Inflammatory macrophage treated with lipopolysaccharide for 1 hour (primary cell): ENCODE results near the gene RPN2.

Experiments used
- DNase-seq, 2 donors: peaks; one replicate each; pipeline ENCODE4 v3.0.0-alpha.2; 2020 to 2022

The RPN2 gene

GRCh38 chr20:37244572-37244957 lies 65.4 kb downstream of the RPN2 start:
- no peak for DNase-seq

GRCh38 chr20:37245216-37246150 lies 66.4 kb downstream of the RPN2 start:
- DNase-seq, result no peak

GRCh38 chr20:37246736-37247135 lies 67.6 kb downstream of the RPN2 start:
- DNase-seq, result no peak

GRCh38 chr20:37247547-37247946 lies 68.4 kb downstream of the RPN2 start:
- no peak for DNase-seq

DNA sequence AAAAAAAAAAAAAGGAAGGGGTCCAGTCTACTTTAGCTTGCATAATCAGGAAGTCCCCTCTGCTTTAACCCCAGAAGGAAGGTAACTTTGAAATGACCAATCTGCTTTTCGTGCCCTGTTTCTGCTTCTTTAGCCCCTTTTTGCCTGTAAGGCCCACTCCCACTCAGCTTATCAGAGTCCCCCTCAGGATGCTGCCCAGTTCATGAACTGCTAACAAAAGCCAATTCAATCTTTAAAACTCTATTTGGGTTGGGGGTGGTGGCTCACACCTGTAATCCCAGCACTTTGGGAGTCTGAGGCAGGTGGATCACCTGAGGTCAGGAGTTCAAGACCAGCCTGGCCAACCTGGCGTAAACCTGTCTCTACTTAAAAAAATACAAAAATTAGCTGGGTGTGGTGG lies 70.2 kb downstream of the RPN2 start:
- DNase-seq, result no peak

DNA sequence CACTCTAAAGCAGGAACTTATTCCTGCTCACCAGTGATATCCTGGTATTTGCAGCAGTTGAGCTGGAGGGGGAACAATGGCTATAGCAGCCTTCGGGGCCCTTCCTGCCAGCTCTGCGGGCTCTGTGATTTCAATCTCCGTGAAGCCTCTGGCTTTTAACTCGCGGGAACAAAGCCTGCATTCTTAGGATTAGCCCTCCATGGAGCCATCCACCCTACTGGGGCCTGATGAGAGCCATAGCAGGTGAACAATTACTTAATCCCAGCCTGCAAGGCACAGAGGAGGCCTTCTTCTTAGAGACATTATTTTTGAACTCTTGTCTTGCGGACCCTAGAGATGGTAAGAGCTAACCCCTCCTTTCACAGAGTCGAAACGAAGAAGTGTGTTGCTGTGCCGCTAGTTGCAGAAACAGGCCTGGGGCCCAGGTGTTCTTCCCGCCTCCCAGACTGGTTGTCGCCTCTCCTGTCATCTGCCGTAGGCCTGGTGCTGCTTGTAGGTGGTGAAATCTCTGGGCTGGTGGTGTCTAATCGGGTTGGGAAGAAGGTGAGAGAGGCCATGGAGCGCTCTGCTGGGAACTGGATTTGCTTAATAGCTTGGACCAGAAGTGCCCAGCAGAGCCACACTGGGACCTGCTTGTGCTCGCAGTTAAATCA lies 72.8 kb downstream of the RPN2 start:
- no peak for DNase-seq

DNA sequence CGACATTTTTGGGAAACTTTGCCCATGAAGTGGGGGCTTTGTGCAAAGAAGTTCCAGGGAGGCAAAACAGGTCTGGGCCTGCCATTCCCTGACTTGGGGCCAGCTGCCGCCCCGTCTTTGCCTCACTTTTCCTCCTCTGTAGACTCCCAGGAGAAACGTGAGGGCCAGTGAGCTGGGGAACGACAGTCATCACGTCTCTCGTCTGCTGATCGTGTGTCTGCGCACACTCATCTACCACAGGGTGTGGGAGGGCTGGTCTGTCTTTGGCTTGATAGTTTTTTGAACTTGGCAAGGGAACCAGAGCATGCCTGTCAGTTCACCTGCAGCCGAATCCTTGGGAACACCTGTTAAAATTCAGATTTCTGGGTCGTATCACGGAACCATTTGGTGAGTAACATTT lies 74.0 kb downstream of the RPN2 start:
- DNase-seq, result no peak

GRCh38 chr20:37254114-37254878 lies 75.2 kb downstream of the RPN2 start:
- DNase-seq, result no peak

GRCh38 chr20:37256286-37256685 lies 77.2 kb downstream of the RPN2 start:
- DNase-seq, result no peak

GRCh38 chr20:37257530-37257929 lies 78.4 kb downstream of the RPN2 start:
- DNase-seq, result no peak

DNA sequence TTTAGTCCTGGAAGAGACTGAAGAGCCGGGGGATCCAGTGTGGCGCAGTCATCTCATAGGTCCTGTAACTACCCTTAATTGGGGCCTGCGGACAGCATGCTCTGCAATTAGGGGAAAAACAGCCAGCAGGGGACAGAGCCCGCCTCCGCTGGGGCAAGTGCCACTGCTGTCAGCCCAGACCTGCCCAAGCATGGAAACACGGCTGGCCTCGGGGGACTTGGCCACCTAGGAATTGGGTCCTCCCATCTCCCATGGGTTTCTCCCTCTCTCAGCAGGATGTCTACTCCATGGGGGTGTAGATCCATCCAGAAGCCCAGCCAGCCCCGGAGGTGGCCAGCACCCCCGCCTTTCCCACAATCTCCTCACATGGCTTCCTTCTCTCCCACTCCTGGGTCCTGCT lies 78.9 kb downstream of the RPN2 start:
- no peak for DNase-seq

- no peak for DNase-seq
Measured at GRCh38 chr20:37259031-37259430, 79.9 kb downstream of the RPN2 start.

DNA sequence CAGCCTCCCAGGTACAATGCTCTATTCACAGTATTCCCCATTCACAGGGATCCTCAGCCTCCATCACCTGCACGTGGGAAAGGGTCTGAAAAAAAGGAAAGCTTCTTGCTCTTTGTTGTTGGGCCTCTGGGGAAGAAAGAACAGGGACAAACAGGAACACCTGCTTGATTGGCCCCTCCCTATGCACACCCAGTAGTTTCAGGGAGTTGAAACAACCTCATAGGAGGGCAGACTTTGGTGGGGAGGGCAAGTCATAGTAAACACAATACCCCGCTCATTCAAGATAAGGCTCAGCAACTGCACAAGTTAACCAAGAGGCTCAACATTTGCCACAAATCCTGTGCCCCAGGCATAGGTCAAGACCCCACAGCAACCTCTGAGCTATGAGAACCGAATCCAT lies 80.7 kb downstream of the RPN2 start:
- no peak for DNase-seq

GRCh38 chr20:37260923-37261322 lies 81.8 kb downstream of the RPN2 start:
- DNase-seq, result no peak

DNA sequence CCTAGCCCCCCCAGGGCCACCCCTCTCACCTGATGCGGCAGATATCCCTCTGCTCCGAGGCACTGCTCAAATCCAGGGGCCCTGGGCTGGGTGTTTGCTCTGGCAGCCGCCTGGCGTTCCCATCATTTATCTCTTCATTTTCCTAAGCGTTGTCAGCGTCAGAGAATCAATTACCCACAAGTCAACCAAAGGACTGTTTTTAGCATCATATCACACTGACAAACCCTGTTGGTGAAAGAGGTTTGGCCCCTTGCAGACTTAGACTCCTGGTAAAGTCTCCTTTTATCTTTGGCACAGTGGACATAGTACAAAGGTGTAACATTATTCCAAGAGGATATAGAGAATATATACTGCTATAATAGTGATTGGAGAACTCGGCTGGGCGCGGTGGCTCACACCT lies 82.6 kb downstream of the RPN2 start, which contains the start of gene GHRH:
GHRH (minus strand) TSS at position 101 of the 400 bp plus-strand sequence. CDS start 4,925 bp downstream, outside the sequence.
- DNase-seq, result no peak

DNA sequence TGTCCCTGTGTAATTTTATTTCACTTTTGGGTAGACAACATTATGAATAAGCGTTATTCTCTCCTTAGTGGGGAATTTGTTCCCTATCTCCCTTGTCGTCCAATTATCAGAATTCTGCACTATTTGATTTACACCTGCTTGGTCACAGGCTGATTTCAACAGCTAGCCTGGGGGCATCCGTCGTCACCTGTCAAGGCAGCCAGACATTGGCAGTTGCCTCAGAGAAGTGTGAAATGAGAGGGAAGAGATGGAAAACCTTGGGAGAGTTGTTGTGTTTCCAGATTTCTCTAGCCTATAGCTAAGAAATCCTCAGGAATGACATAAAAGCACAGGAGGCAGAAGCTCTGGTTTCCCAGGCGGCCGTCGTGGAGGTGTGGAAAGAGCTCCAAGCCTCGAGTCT lies 83.4 kb downstream of the RPN2 start:
- DNase-seq, result no peak

GRCh38 chr20:37263686-37264085 lies 84.6 kb downstream of the RPN2 start:
- DNase-seq, result no peak

GRCh38 chr20:37265152-37265551 lies 86.0 kb downstream of the RPN2 start:
- DNase-seq, result peak; percentile 73 to 81

DNA sequence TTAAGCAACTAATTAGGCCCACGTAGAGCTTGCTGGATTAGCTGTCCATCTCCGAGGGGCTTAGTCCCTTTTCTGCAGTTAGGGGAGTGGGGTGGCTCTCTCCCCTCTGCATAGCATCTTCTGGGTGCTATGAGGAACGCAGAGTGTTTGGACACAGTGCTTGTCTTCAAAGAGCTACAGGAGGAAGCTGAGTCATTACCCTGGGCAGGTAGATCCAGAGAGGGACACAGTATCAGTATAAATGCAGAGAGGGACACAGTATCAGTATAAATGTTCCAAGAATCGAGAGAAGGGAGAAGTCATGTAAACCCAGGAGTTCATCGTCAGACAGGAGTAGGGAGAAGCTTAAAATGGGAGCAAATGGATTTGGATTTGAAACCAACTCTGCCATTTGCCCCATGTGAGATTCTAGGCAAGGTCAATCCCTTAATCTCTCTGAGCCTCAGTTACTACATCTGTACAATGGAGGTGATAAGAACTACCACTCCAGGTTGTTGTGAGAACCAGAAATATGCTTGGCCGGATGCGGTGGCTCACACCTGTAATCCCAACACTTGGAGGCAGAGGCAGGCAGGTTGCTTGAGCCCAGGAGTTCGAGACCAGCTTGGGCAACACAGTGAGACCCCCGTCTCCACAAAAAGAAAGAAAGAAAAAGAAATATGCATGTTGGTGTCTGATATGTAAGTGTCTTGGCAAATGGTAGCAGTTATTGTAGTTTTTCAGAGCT lies 88.0 kb downstream of the RPN2 start:
- DNase-seq, result no peak

DNA sequence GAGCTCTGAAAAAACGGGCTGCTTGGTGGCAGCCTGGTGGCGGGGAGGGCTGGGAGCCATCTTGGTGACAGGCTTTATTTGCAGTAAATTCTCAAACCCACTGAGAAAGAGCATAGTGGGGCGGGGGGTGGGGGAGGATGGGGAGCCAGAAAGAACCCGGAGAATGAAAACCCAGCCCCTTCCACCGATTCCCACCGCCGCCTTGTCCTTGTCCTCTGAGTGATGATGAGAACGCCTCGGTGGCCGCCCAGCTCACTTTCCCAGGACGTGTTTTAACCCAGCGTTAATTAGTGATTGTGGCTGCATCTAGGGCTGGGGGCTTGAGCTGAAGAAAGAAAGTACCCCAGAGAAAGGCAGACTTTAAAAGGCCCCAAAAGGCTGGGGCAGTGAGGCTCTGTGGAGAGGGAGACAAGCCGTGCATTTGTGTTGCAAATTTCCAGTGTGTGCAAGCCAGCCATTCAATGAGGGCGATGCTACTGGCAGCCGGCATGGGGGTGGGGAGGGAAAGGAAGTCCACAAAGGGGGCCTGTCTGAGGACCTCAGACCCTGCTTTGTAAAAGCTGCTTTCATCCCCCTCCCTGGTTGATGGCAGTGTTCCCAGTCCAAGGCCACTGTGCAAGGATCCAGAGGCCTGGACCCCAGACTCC lies 88.7 kb downstream of the RPN2 start:
- no peak for DNase-seq

- peak; percentile 93 to 100 for DNase-seq
Measured at GRCh38 chr20:37270576-37271420, 91.7 kb downstream of the RPN2 start.
